ENCODE data around the gene RAB3IL1.

RAB3IL1 gene

GRCh38 chr11:61881397-61881796 lies 36.0 kb downstream of the RAB3IL1 start:
- DNase-seq: no peak
- H3K27me3 ChIP-seq (replicated peaks): no peaks in the 10 kb centered on the region
- no peak for TF ChIP-seq CTCF (IDR thresholded peaks at IDR 0.05; ENCODE audit: low read depth, low read length, missing control alignments)
- in situ Hi-C loops (cut with HindIII; ENCODE audit: low pct_ligation_motif_present, low sequenced_read_pairs): no loop called here
- no peak overlapping the region for H3K4me3 ChIP-seq (ENCODE audit: low read depth, low read length)
- H3K36me3 ChIP-seq (replicated peaks): no peaks in the 10 kb centered on the region
- H3K27ac ChIP-seq: no peak overlapping the region

- in situ Hi-C loops (cut with HindIII; ENCODE audit: low pct_ligation_motif_present, low sequenced_read_pairs): no loop called here
- no peak for TF ChIP-seq CTCF (IDR thresholded peaks at IDR 0.05; ENCODE audit: low read depth, low read length, missing control alignments)
- no peaks in the 10 kb centered on the region for H3K27me3 ChIP-seq (replicated peaks)
- no peaks in the 10 kb centered on the region for H3K36me3 ChIP-seq (replicated peaks)
- H3K27ac ChIP-seq: no peak overlapping the region
- H3K4me3 ChIP-seq (ENCODE audit: low read depth, low read length): no peak overlapping the region
- DNase-seq: no peak
Measured at GRCh38 chr11:61880454-61880853, 36.9 kb downstream of the RAB3IL1 start.

- Histone ChIP-seq H3K36me3 (replicated peaks) (no peaks in the 10 kb centered on the region), H3K27ac (no peak overlapping the region), H3K27me3 (replicated peaks) (no peaks in the 10 kb centered on the region), H3K4me3 (ENCODE audit: low read depth, low read length) (no peak overlapping the region)
- in situ Hi-C loops (cut with HindIII; ENCODE audit: low pct_ligation_motif_present, low sequenced_read_pairs): no loop called here
- TF ChIP-seq CTCF (IDR thresholded peaks at IDR 0.05; ENCODE audit: low read depth, low read length, missing control alignments): no peak
- DNase-seq: no peak
Measured at GRCh38 chr11:61880031-61880430, 37.3 kb downstream of the RAB3IL1 start.

GRCh38 chr11:61879152-61879551 lies 38.2 kb downstream of the RAB3IL1 start:
- Histone ChIP-seq H3K27me3 (replicated peaks) (no peaks in the 10 kb centered on the region), H3K4me3 (ENCODE audit: low read depth, low read length) (no peak overlapping the region), H3K27ac (no peak overlapping the region), H3K36me3 (replicated peaks) (no peaks in the 10 kb centered on the region)
- in situ Hi-C loops (cut with HindIII; ENCODE audit: low pct_ligation_motif_present, low sequenced_read_pairs): no loop called here
- no peak for TF ChIP-seq CTCF (IDR thresholded peaks at IDR 0.05; ENCODE audit: low read depth, low read length, missing control alignments)
- no peak for DNase-seq

- Histone ChIP-seq H3K36me3 (replicated peaks) (no peaks in the 10 kb centered on the region), H3K27me3 (replicated peaks) (no peaks in the 10 kb centered on the region), H3K4me3 (ENCODE audit: low read depth, low read length) (no peak overlapping the region), H3K27ac (no peak overlapping the region)
- no peak for DNase-seq
- in situ Hi-C loops (cut with HindIII; ENCODE audit: low pct_ligation_motif_present, low sequenced_read_pairs): no loop called here
- TF ChIP-seq CTCF (IDR thresholded peaks at IDR 0.05; ENCODE audit: low read depth, low read length, missing control alignments): no peak
Measured at GRCh38 chr11:61875698-61876097, 41.7 kb downstream of the RAB3IL1 start.

- Histone ChIP-seq H3K27ac (no peak overlapping the region), H3K27me3 (replicated peaks) (no peaks in the 10 kb centered on the region), H3K36me3 (replicated peaks) (no peaks in the 10 kb centered on the region), H3K4me3 (ENCODE audit: low read depth, low read length) (no peak overlapping the region)
- no peak for DNase-seq
- TF ChIP-seq CTCF (IDR thresholded peaks at IDR 0.05; ENCODE audit: low read depth, low read length, missing control alignments): no peak
- in situ Hi-C loops (cut with HindIII; ENCODE audit: low pct_ligation_motif_present, low sequenced_read_pairs): no loop called here
Measured at GRCh38 chr11:61874853-61875252, 42.5 kb downstream of the RAB3IL1 start.
